ENCODE results near the gene C1QTNF1.

DNA sequence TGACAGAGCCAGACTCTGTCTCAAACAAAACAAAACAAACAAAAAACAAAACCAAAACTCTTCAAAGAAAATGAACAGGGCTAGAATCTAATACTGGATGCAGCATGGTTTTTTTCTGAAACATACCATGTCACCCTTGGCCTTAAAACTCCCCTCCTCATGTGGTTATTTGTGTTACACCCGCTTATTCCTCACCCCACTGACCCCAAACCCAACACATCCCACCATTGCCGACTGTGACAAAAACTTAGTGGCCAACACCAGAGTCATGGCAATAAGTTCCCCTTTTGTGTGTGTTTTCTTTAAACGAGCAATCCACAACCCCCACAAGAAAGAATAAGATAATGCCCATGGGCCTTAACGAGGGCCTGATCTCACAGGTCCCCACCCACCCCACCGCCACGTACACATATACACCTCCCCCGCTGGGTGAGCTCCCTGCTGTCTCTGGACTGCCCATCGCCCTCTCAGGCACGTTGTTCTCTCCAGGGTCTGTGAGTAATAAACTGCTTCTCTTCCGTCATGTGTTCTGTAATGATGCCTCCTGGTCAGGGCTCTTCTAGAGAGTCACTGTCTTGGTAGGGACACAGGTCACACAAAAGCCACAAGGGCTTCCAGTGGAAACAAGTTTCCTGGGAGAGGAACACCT, 33.9 kb downstream of the C1QTNF1 start:
- TF ChIP-seq, protein P1, sequence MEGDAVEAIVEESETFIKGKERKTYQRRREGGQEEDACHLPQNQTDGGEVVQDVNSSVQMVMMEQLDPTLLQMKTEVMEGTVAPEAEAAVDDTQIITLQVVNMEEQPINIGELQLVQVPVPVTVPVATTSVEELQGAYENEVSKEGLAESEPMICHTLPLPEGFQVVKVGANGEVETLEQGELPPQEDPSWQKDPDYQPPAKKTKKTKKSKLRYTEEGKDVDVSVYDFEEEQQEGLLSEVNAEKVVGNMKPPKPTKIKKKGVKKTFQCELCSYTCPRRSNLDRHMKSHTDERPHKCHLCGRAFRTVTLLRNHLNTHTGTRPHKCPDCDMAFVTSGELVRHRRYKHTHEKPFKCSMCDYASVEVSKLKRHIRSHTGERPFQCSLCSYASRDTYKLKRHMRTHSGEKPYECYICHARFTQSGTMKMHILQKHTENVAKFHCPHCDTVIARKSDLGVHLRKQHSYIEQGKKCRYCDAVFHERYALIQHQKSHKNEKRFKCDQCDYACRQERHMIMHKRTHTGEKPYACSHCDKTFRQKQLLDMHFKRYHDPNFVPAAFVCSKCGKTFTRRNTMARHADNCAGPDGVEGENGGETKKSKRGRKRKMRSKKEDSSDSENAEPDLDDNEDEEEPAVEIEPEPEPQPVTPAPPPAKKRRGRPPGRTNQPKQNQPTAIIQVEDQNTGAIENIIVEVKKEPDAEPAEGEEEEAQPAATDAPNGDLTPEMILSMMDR (IDR thresholded peaks at IDR 0.05) = no peak
- no peak for TF ChIP-seq POLR2A (IDR thresholded peaks at IDR 0.05)

Measured in testis (tissue), 2 donors.